Activated CD4-positive, alpha-beta memory T cell treated with anti-CD3 and anti-CD28 coated beads, Interleukin-2, amount 10 ng/mL, durations not matched to agents 7 days and 5 days (primary cell): ENCODE data around the gene SMIM38. TPM values are rescaled to one million over a fixed set of nuclear protein-coding genes. Genes with fewer than 3 reads are reported as not detected.

Source experiments
- CTCF ChIA-PET: fragments of 350-600 bp; sonication (Branson Sonifier 250); formaldehyde crosslinking; loops from one replicate; lab custom pipeline; 2021; ENCODE audit warnings: antibody characterized with exemption, inconsistent platforms; lab: Charles Lee
- POLR2A ChIA-PET: fragments of 350-600 bp; sonication (Branson Sonifier 250); formaldehyde crosslinking; loops from one replicate; lab custom pipeline; 2021; ENCODE audit warnings: antibody characterized with exemption; lab: Charles Lee
- DNase-seq: peaks from one replicate; pipeline ENCODE4 v3.0.0-alpha.2; 2020
- H3K27ac Mint-ChIP-seq: one replicate; pipeline ENCODE4 v1.8.0; 2021; ENCODE audit warnings: mild to moderate bottlenecking, mixed read lengths
- H3K27me3 Mint-ChIP-seq: one replicate; pipeline ENCODE4 v1.8.0; 2021; ENCODE audit warnings: mixed read lengths
- H3K36me3 Mint-ChIP-seq: one replicate; pipeline ENCODE4 v1.8.0; 2021; ENCODE audit warnings: low read depth, mixed read lengths
- H3K4me1 Mint-ChIP-seq: one replicate; pipeline ENCODE4 v1.8.0; 2021; ENCODE audit warnings: mixed read lengths
- H3K4me3 Mint-ChIP-seq: one replicate; pipeline ENCODE4 v1.8.0; 2021; ENCODE audit warnings: mild to moderate bottlenecking, mixed read lengths
- H3K9me3 Mint-ChIP-seq: one replicate; pipeline ENCODE4 v1.8.0; 2021; ENCODE audit warnings: mixed read lengths
- total RNA-seq, 2 experiments: library from RNA; stranded (reverse); gene quantifications; one replicate each; pipeline ENCODE4 v1.2.3, GENCODE V29; 2021

Gene SMIM38
- total RNA-seq, 2 experiments from 2014 or later = 0.13 to 0.18 TPM

- CTCF ChIA-PET = no interaction called here
- POLR2A ChIA-PET = no interaction called here
These were observed 48.1 kb downstream of the SMIM38 start for GRCh38 chr11:69203901-69204245.

GRCh38 chr11:69204246-69204940 is 48.7 kb downstream of the SMIM38 start:
- Mint-ChIP-seq H3K9me3 (no peaks in the 10 kb centered on the region), H3K27ac (no peak overlapping the region), H3K27me3 (no peaks in the 10 kb centered on the region), H3K36me3 (no peaks in the 10 kb centered on the region), H3K4me3 (no peak overlapping the region), H3K4me1 (no peaks in the 10 kb centered on the region)
- CTCF ChIA-PET = no interaction called here
- POLR2A ChIA-PET = no interaction called here
- no peak for DNase-seq

More at GRCh38 chr11:69203901-69204245, 48.1 kb downstream of the SMIM38 start:
- Mint-ChIP-seq H3K27ac (no peak overlapping the region), H3K36me3 (no peaks in the 10 kb centered on the region), H3K27me3 (no peaks in the 10 kb centered on the region), H3K4me1 (no peaks in the 10 kb centered on the region), H3K9me3 (no peaks in the 10 kb centered on the region), H3K4me3 (no peak overlapping the region)
- no peak for DNase-seq

GRCh38 chr11:69204941-69205742 is 49.4 kb downstream of the SMIM38 start:
- DNase-seq = no peak
- ChIA-PET CTCF (no interaction called here), POLR2A (no interaction called here)
- no peaks in the 10 kb centered on the region for H3K36me3 Mint-ChIP-seq
- no peaks in the 10 kb centered on the region for H3K9me3 Mint-ChIP-seq
- no peaks in the 10 kb centered on the region for H3K4me1 Mint-ChIP-seq
- no peaks in the 10 kb centered on the region for H3K27me3 Mint-ChIP-seq
- H3K27ac Mint-ChIP-seq = no peak overlapping the region
- no peak overlapping the region for H3K4me3 Mint-ChIP-seq

Other genes with a start within 250 kb of the SMIM38 start
- not detected for gene MRGPRD, start 174.9 kb upstream of the SMIM38 start, total RNA-seq
- gene MRGPRF, start 142.7 kb upstream of the SMIM38 start, total RNA-seq = not detected
- gene TPCN2, start 107.0 kb upstream of the SMIM38 start, total RNA-seq = 10 to 100 TPM; 25.8 to 26.0 TPM
- not detected for gene MYEOV, start 138.2 kb downstream of the SMIM38 start, total RNA-seq